ENCODE data around the gene MEX3D.

DNA sequence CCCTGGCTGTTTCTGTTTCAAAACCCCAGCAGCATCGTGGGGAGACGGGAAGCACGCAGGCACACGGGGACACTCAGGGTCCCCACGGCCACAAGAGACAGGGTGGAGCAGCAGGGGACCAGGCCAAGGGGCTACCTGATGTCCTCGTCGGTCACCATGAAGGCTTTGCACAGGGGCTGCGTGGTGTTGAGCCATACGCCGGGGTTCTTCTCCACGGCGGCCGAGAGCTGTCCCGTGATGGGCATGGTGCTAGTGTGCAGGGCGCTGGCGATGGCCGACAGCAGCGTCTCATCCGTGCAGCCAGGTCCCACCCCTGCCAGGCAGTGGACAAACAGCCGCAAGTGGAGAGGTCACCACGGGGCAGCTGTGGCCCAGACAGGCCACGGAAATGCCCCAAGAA, 12.8 kb upstream of the MEX3D start:
- TF ChIP-seq, protein P1, sequence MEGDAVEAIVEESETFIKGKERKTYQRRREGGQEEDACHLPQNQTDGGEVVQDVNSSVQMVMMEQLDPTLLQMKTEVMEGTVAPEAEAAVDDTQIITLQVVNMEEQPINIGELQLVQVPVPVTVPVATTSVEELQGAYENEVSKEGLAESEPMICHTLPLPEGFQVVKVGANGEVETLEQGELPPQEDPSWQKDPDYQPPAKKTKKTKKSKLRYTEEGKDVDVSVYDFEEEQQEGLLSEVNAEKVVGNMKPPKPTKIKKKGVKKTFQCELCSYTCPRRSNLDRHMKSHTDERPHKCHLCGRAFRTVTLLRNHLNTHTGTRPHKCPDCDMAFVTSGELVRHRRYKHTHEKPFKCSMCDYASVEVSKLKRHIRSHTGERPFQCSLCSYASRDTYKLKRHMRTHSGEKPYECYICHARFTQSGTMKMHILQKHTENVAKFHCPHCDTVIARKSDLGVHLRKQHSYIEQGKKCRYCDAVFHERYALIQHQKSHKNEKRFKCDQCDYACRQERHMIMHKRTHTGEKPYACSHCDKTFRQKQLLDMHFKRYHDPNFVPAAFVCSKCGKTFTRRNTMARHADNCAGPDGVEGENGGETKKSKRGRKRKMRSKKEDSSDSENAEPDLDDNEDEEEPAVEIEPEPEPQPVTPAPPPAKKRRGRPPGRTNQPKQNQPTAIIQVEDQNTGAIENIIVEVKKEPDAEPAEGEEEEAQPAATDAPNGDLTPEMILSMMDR (IDR thresholded peaks at IDR 0.05 in 4 of 5, conservative IDR thresholded peaks at IDR 0.05 in 1 of 5): no peak
- no peak for TF ChIP-seq POLR2A (IDR thresholded peaks at IDR 0.05)
